ENCODE results near the gene HYAL2. TPM values are rescaled to one million over a fixed set of nuclear protein-coding genes. Genes with fewer than 3 reads are reported as not detected.
A peak's percentile ranks its signal among the peaks of the same experiment; 100 is the strongest.

The HYAL2 gene
- total RNA-seq, 1 donor from 2014 or later = 4.2 TPM

DNA sequence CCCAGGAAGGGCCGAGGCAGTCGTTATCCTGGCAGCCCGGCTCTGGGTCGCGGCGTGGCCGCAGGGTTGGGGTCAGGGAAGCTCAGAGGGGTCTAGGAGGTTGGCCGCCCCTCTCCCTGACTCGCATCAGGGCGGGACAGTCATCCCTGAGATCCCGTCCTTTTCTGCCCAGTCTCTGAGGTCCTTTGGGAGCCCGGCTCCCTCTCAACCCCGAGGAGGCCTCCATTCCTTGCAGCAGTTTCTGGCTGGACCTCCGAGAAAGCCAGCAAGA lies 495 bp downstream of the HYAL2 start:
- peak overlapping the region; percentile 87 for H3K4me3 Mint-ChIP-seq
- no peaks in the 10 kb centered on the region for H3K9me3 Mint-ChIP-seq
- intact Hi-C loops (cut with micrococcal nuclease) = loop anchor here (5.0 kb wide), 1 partner anchor 1605 kb away; the partner anchor contains the start of gene IP6K2
- no peak for TF ChIP-seq CTCF (IDR thresholded peaks at IDR 0.05)
- ATAC-seq (ENCODE audit: low read depth) (no peak), DNase-seq (no peak)
- ChIA-PET POLR2A (interaction anchor here (0.6 to 9.7 kb wide), 8 partner anchors 12 to 86 kb away, joined by 3 to 167 read pairs (median 5); partner anchors contain the start of genes CYB561D2, GNAI2, HYAL3 and IFRD2), CTCF (interaction anchor here (1.0 to 2.5 kb wide), 4 partner anchors 15 to 127 kb away, joined by 3 to 9 read pairs (median 6); partner anchors contain the start of genes HYAL3, NAA80 and RASSF1)
- no peak overlapping the region for H3K27ac Mint-ChIP-seq
- H3K36me3 Mint-ChIP-seq (ENCODE audit: low read depth) = peaks cover 20% of the 10 kb centered on the region
- no peaks in the 10 kb centered on the region for H3K27me3 Mint-ChIP-seq
- peaks cover 38% of the 10 kb centered on the region for H3K4me1 Mint-ChIP-seq

GRCh38 chr3:50321336-50322114 lies 1.0 kb downstream of the HYAL2 start:
- H3K36me3 Mint-ChIP-seq (ENCODE audit: low read depth) = peaks cover 20% of the 10 kb centered on the region
- POLR2A ChIA-PET = interaction anchor here (0.6 to 9.7 kb wide), 14 partner anchors 11 to 1225 kb away, joined by 3 to 167 read pairs (median 4); partner anchors contain the start of genes CYB561D2, GNAI2, HYAL3 and IFRD2
- H3K4me3 Mint-ChIP-seq = peak overlapping the region; percentile 88
- TF ChIP-seq CTCF (IDR thresholded peaks at IDR 0.05) = no peak
- no peaks in the 10 kb centered on the region for H3K9me3 Mint-ChIP-seq
- CTCF ChIA-PET = interaction anchor here (0.6 to 2.5 kb wide), 7 partner anchors 16 to 1730 kb away, joined by 3 to 9 read pairs (median 3); partner anchors contain the start of genes GNAI2, HYAL3, NAA80 and RASSF1
- ATAC-seq (ENCODE audit: low read depth) = peak; percentile 81
- DNase-seq = peak; percentile 88
- H3K27me3 Mint-ChIP-seq = no peaks in the 10 kb centered on the region
- intact Hi-C loops (cut with micrococcal nuclease) = loop anchor here (1.0 to 5.0 kb wide), 7 partner anchors 15 to 1604 kb away; partner anchors contain the start of genes HYAL3, IFRD2, IP6K2 and NAA80
- peak overlapping the region; percentile 98 for H3K27ac Mint-ChIP-seq
- peaks cover 40% of the 10 kb centered on the region for H3K4me1 Mint-ChIP-seq

GRCh38 chr3:50320853-50321335 lies 1.7 kb downstream of the HYAL2 start:
- TF ChIP-seq CTCF (IDR thresholded peaks at IDR 0.05) = no peak
- ChIA-PET POLR2A (interaction anchor here (0.6 to 9.7 kb wide), 11 partner anchors 10 to 1224 kb away, joined by 3 to 167 read pairs (median 4); partner anchors contain the start of genes CYB561D2, GNAI2, HYAL3 and IFRD2), CTCF (interaction anchor here (0.6 to 2.5 kb wide), 7 partner anchors 17 to 1731 kb away, joined by 3 to 9 read pairs (median 3); partner anchors contain the start of genes GNAI2, HYAL3, NAA80 and RASSF1)
- DNase-seq = no peak
- intact Hi-C loops (cut with micrococcal nuclease) = loop anchor here (1.0 to 5.0 kb wide), 7 partner anchors 16 to 1604 kb away; partner anchors contain the start of genes HYAL3, IFRD2, IP6K2 and NAA80
- Mint-ChIP-seq H3K4me1 (peaks cover 43% of the 10 kb centered on the region), H3K36me3 (ENCODE audit: low read depth) (peaks cover 15% of the 10 kb centered on the region), H3K27me3 (no peaks in the 10 kb centered on the region), H3K27ac (peak overlapping the region; percentile 77), H3K9me3 (no peaks in the 10 kb centered on the region), H3K4me3 (peak overlapping the region; percentile 88)
- peak; percentile 62 for ATAC-seq (ENCODE audit: low read depth)

DNA sequence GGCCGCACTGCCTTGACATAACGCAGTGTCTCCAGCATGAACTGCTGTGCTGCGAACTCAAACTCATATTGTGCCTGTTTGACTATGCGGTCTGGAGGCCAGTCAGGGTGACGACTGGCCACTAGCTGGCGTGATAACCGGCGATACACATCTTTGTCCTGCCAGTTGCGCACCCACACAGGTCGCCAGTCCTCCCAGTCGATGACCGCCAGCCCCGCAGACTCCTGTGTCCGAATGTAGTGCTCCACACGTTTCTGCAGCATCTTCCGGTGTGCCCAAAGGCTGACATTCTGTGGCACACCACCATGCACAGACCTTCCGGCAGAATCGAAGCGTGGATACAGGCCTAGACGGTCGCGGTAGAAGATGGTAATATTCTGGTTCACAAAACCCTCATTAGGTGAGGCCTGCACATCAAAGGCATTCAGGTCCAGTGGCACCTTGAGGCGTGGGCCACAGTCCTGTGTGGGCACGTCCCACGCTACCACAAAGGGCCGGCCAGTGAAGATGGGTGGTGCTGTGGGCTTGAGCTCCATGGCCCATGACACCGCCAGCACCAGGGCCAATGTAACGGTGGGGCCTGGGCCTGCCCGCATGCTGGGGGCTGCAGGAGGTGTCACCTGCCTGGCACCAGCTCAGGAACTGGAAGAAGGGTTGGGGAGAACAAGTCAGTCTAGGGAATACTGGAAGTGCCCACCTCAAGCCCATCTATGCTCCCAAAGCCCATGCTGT lies 2.5 kb downstream of the HYAL2 start:
- intact Hi-C loops (cut with micrococcal nuclease) = loop anchor here (2.0 to 5.0 kb wide), 2 partner anchors 17 to 1603 kb away; partner anchors contain the start of gene IP6K2
- DNase-seq (no peak), ATAC-seq (ENCODE audit: low read depth) (no peak)
- no peak overlapping the region for H3K27ac Mint-ChIP-seq
- peaks cover 10% of the 10 kb centered on the region for H3K36me3 Mint-ChIP-seq (ENCODE audit: low read depth)
- no peaks in the 10 kb centered on the region for H3K27me3 Mint-ChIP-seq
- peak overlapping the region; percentile 88 for H3K4me3 Mint-ChIP-seq
- no peak for TF ChIP-seq CTCF (IDR thresholded peaks at IDR 0.05)
- peaks cover 43% of the 10 kb centered on the region for H3K4me1 Mint-ChIP-seq
- H3K9me3 Mint-ChIP-seq = no peaks in the 10 kb centered on the region
- CTCF ChIA-PET = interaction anchor here (0.5 kb wide), 1 partner anchor 211 kb away, joined by 3 read pairs; no protein-coding TSS in a partner anchor
- POLR2A ChIA-PET = interaction anchor here (1.9 to 9.7 kb wide), 3 partner anchors 18 to 31 kb away, joined by 10 to 167 read pairs (median 20); partner anchors contain the start of genes CYB561D2, HYAL3, NAA80 and NPRL2
